Duodenal mucosa (tissue), 2 donors: Measurements from ENCODE around the gene TNFRSF12A.

Experiments
- H3K27ac ChIP-seq: one replicate; pipeline ENCODE4 v1.7.0; 2013; ENCODE audit warnings: low read depth, low read length
- H3K27me3 ChIP-seq, 2 donors: one replicate each; pipeline ENCODE4 v1.7.0; 2013; ENCODE audit warnings: low read length in 2 of 2, control low read depth in 1 of 2; ENCODE audit not compliant: insufficient read depth in 2 of 2, control insufficient read depth in 1 of 2
- H3K36me3 ChIP-seq, 2 donors: one replicate each; pipeline ENCODE4 v1.7.0; 2013; ENCODE audit warnings: low read length in 2 of 2, control low read depth in 1 of 2; ENCODE audit not compliant: insufficient read depth in 2 of 2, control insufficient read depth in 1 of 2
- H3K4me1 ChIP-seq, 2 donors: one replicate each; pipeline ENCODE4 v1.7.0; 2013; ENCODE audit warnings: low read length in 2 of 2, control low read depth in 1 of 2; ENCODE audit not compliant: insufficient read depth in 2 of 2, control insufficient read depth in 1 of 2
- H3K4me3 ChIP-seq, 2 donors: one replicate each; pipeline ENCODE4 v1.7.0; 2013; ENCODE audit warnings: low read length in 2 of 2, low read depth in 1 of 2
- H3K9ac ChIP-seq, 2 donors: one replicate each; pipeline ENCODE4 v1.7.0; 2013; ENCODE audit warnings: low read length in 2 of 2, low read depth in 1 of 2
- H3K9me3 ChIP-seq, 2 donors: one replicate each; pipeline ENCODE4 v1.7.0; 2013; ENCODE audit warnings: low read length in 2 of 2, control low read depth in 1 of 2; ENCODE audit not compliant: control insufficient read depth in 1 of 2

TNFRSF12A gene

DNA sequence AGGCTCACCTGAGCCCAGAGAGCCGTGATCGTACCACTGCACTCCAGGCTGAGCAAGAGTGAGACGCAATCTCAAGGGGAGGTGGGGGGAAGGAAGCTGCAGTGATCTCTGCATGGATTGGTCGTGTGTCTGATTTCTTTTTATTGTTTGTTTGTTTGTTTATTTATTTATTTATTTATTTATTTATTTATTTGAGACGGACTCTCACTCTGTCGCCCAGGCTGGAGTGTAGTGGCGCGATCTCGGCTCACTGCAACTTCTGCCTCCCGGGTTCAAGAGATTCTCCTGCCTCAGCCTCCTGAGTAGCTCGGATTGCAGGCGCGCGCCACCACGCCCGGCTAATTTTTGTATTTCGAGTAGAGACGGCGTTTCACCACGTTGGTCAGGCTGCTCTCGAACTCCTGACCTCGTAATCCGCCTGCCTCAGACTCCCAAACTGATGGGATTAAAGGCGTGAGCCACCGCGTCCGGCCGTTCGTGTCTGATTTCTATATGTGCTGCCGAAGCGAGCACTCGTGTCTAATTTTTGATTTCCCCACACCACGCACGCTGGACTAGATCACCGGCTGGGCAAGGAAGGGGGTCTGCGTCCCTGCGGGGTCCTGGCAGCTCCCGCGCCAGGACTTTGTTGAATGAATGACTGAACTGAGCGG is 448 bp upstream of the TNFRSF12A start:
- Histone ChIP-seq H3K4me3 (peak overlapping the region; percentile 77 to 91), H3K36me3 (no peaks in the 10 kb centered on the region), H3K9me3 (no peaks in the 10 kb centered on the region), H3K27ac (no peak overlapping the region), H3K9ac (peak overlapping the region in 1 of 2 donors; percentile 43), H3K4me1 (peaks cover 27 to 33% of the 10 kb centered on the region in 2 donors), H3K27me3 (no peaks in the 10 kb centered on the region)

DNA sequence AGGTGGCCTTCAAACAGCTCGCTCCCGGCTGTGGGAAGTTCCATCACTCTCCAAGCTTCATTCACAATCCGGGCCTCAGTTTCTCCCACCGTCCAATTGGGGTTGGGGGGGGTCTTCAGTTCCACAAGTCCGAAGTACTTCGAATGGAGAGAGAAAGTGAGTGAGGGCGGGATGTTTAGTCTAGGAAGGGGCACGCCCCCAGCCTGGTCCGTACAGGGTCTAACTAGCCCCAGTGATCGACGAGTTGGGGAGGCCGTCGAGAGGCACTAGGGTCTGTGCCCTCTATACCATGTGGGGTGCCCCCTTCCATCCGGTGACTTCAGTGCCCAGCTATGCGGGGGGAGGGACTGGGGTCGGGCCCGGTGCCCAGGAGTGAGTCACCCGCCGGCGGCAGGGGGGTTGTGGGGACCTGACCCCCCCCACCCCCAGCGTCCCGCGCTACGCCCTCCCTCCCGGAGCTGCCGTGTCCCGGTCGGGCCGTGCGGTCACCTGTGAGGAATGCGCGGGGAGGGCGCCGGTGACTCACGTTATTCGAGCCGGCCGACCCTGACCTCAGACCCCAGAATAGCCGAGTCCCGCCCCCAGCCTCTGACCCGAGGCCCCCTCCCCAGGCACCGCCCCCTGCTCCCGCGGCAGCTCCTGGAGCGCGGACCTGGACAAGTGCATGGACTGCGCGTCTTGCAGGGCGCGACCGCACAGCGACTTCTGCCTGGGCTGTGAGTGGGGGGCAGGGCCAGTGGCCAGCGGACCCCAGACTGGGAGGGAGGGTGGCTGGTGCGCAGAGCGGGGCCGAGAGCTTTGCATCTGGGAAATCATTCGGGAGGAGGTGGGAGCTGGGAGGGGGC is 658 bp downstream of the TNFRSF12A start:
- Histone ChIP-seq H3K9ac (peak overlapping the region; percentile 89 to 96), H3K36me3 (peaks cover 0 to 4% of the 10 kb centered on the region in 2 donors), H3K27ac (peak overlapping the region; percentile 95), H3K4me3 (peak overlapping the region; percentile 80 to 91), H3K27me3 (no peaks in the 10 kb centered on the region), H3K4me1 (peaks cover 27 to 33% of the 10 kb centered on the region in 2 donors), H3K9me3 (no peaks in the 10 kb centered on the region)

DNA sequence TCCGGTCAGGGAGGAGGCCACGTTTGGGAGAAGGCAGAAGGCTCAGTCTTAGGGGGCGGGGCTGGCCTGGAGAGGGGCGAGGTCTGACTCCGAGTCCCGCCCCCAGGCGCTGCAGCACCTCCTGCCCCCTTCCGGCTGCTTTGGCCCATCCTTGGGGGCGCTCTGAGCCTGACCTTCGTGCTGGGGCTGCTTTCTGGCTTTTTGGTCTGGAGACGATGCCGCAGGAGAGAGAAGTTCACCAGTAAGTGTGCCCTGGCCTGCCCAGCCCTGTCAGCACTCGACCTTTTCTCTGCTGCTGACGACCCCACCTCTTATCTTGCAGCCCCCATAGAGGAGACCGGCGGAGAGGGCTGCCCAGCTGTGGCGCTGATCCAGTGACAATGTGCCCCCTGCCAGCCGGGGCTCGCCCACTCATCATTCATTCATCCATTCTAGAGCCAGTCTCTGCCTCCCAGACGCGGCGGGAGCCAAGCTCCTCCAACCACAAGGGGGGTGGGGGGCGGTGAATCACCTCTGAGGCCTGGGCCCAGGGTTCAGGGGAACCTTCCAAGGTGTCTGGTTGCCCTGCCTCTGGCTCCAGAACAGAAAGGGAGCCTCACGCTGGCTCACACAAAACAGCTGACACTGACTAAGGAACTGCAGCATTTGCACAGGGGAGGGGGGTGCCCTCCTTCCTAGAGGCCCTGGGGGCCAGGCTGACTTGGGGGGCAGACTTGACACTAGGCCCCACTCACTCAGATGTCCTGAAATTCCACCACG is 1.5 kb downstream of the TNFRSF12A start:
- H3K9me3 ChIP-seq, result no peaks in the 10 kb centered on the region
- peaks cover 5 to 12% of the 10 kb centered on the region in 2 donors for H3K36me3 ChIP-seq
- H3K9ac ChIP-seq, result peak overlapping the region; percentile 63 to 96
- H3K4me3 ChIP-seq, result peak overlapping the region; percentile 80 to 91
- peaks cover 27 to 33% of the 10 kb centered on the region in 2 donors for H3K4me1 ChIP-seq
- H3K27me3 ChIP-seq, result no peaks in the 10 kb centered on the region
- peak overlapping the region; percentile 95 for H3K27ac ChIP-seq

DNA sequence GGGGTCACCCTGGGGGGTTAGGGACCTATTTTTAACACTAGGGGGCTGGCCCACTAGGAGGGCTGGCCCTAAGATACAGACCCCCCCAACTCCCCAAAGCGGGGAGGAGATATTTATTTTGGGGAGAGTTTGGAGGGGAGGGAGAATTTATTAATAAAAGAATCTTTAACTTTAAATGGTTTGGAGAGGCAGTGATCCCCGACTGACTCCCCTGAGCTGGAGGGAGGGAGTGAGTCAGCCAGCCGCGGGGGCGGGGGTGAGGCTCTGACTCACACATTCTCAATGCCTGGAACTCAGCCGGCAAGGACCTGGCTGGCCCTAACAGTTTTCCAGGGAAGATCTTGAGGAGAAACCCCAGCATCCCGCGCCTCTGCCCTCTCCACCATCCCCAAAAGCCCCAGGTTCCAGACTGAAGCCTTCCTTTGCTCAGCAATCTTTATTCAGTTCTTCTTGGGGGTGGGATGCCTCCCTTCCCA is 2.1 kb downstream of the TNFRSF12A start:
- Histone ChIP-seq H3K27me3 (no peaks in the 10 kb centered on the region), H3K9me3 (no peaks in the 10 kb centered on the region), H3K27ac (peak overlapping the region; percentile 95), H3K4me1 (peaks cover 27 to 33% of the 10 kb centered on the region in 2 donors), H3K9ac (peak overlapping the region; percentile 63 to 96), H3K4me3 (peak overlapping the region; percentile 80 to 91), H3K36me3 (peaks cover 11 to 18% of the 10 kb centered on the region in 2 donors)

DNA sequence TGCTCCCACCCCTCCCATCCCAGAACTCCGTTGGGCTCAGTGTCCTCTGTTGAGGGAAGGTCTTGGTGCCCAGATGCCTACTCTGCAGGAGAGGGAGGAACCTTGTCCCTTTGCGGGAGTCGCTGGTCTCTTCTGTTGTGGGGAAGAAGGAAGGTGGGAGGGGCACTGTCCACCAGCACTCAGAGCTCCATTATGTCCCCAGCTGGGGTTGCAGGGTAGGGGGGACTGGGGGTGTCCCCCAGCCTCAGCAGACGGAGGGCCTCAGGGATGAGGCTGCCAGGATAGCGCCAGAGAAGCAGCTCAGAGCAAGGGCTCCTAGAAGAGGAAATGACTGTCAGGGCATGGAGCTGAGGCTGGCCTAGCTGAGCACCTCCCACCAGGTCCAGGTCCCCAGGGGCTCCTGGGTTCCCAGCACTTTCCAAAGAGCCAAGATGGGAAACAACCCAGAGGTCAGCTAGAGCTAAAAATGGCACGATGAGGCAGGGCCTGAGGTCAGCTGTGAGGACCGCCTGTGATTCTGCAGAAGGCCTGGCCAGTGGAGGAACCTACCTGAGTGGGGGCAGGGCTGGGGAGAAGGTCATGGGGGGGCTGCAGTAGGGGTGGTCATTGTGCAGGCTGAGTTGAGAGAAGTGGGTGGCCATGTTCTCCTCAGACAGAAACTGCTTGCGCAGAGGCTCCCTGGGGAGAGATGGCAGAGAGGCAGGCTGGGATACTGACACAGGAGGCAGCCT is 2.7 kb downstream of the TNFRSF12A start:
- H3K27me3 ChIP-seq, result no peaks in the 10 kb centered on the region
- peak overlapping the region; percentile 73 to 80 for H3K4me3 ChIP-seq
- peaks cover 30 to 36% of the 10 kb centered on the region in 2 donors for H3K4me1 ChIP-seq
- H3K27ac ChIP-seq, result peak overlapping the region; percentile 95
- peak overlapping the region; percentile 76 to 80 for H3K9ac ChIP-seq
- peaks cover 13 to 20% of the 10 kb centered on the region in 2 donors for H3K36me3 ChIP-seq
- no peaks in the 10 kb centered on the region for H3K9me3 ChIP-seq

DNA sequence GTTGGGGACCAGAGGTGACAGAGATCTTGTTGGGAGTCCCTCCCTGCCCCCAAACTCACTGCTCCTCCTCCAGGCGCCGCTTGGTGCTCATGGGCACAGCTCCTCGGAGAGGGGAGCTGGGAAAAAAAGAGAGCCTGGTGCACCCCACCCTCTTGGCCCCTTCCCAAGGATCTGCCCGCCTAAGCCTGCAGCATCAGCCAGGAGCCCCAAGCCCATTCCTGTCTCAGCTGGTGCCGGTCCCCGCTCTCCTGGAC is 3.2 kb downstream of the TNFRSF12A start:
- Histone ChIP-seq H3K9me3 (no peaks in the 10 kb centered on the region), H3K36me3 (peaks cover 13 to 20% of the 10 kb centered on the region in 2 donors), H3K9ac (peak overlapping the region; percentile 76 to 80), H3K27ac (peak overlapping the region; percentile 95), H3K4me3 (peak overlapping the region; percentile 73 to 80), H3K4me1 (peaks cover 29 to 37% of the 10 kb centered on the region in 2 donors), H3K27me3 (no peaks in the 10 kb centered on the region)

DNA sequence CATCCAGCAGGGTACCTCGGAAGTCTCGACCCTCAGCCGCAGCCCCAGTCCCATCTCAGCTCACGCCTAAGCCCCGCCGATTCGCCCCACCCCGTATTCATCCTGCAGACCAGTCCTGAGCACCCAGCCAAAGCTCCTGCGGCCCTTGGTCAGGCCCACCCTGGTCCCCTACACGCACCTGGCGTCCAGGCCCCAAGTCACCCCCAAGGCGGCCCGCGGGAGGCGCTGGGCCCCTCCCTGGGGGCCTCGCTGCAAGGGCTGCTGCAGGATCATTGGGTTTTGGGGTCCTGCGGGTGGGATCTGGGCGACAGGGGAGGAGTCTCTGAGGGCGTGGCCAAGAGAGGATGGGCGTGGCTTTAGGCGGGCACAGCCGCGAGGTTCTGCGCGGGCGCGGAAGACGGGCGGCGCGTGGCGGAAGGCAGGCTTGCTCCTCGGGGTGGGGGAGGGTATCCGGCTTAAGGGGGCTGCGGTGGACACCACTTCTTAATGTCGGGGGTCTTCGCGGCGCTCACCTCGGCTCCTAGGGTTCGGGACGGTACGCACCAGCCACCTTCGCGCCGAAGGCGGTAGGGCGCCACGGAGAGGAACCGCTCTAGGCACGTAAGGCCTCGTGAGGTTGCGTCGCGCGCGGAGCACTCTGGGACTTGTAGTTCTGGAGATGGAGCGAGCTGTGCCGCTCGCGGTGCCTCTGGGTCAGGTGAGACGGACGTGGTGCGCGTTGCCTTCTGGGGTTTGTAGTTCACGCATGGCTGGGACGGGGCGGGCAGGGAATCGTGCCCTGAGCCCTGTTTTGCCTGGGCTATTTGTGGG is 3.7 kb downstream of the TNFRSF12A start, which contains the start of the genes HCFC1R1 and THOC6:
TSS of gene HCFC1R1 (minus strand) at position 274 of the 810 bp plus-strand sequence. CDS start at position 273, 1 bp downstream.
TSS of gene THOC6 (plus strand) at position 367 of the 810 bp plus-strand sequence. CDS start at position 659, 292 bp downstream.
- Histone ChIP-seq H3K9ac (peak within 1 kb of the TSS; percentile 76 to 80), H3K36me3 (peaks cover 13 to 20% of the 10 kb centered on the region in 2 donors), H3K4me3 (peak within 1 kb of the TSS; percentile 73 to 80), H3K27me3 (peaks cover 0 to 3% of the 10 kb centered on the region in 2 donors), H3K4me1 (peaks cover 33 to 37% of the 10 kb centered on the region in 2 donors), H3K27ac (peak within 1 kb of the TSS; percentile 95), H3K9me3 (no peaks in the 10 kb centered on the region)

DNA sequence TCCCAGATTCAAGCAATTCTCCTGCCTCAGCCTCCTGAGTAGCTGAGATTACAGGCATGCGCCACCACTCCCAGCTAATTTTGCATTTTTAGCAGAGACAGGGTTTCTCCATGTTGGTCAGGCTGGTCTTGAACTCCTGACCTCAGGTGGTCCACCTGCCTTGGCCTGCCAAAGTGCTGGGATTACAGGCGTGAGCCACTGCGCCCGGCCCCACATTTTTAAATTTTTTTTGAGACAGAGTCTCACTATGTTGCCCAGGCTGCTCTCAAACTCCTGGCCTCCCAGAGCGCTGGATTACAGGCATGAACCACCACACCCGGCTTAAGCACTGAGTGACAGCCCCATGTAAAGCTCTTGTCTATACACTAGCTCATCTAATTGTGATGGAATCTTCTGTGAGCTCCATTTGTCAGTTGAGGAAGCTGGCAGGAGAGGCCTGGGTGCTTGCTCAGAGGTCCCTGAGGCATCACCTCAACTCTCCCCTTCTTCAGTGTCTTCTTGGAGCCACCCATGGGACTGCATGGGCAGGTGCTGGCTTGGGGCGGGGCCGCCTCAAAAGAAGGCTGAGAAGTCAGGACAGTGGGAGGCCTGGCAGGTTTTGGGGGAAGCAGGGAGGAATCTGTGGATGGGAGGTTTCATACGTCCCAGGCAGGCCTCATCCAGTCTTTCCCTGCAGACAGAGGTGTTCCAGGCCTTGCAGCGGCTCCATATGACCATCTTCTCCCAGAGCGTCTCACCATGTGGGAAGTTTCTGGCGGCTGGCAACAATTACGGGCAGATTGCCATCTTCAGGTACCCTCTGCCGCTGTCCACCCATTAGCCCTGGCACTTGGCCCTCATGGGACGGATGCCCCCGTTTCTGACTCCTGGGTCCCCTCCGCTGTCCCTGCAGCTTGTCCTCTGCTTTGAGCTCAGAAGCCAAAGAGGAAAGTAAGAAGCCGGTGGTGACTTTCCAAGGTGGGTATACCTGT is 5.1 kb downstream of the TNFRSF12A start:
- Histone ChIP-seq H3K4me1 (peaks cover 33 to 39% of the 10 kb centered on the region in 2 donors), H3K27me3 (peaks cover 11 to 15% of the 10 kb centered on the region in 2 donors), H3K4me3 (no peak overlapping the region), H3K9ac (no peak overlapping the region), H3K27ac (no peak overlapping the region), H3K9me3 (no peaks in the 10 kb centered on the region), H3K36me3 (peaks cover 13 to 20% of the 10 kb centered on the region in 2 donors)
